GM21786 (cell line): ENCODE data around the gene RCOR1.
"Not testable (repeated sequence)": the region's sequence is repeated elsewhere in the genome, so short reads cannot be mapped to it uniquely, and the experiment has no call there.

Experiments used
- ATAC-seq: cut with Tn5 transposase; IDR thresholded peaks from one replicate; pipeline ENCODE4 v1.9.1; 2021; ENCODE audit not compliant: unreplicated experiment

The RCOR1 gene

DNA sequence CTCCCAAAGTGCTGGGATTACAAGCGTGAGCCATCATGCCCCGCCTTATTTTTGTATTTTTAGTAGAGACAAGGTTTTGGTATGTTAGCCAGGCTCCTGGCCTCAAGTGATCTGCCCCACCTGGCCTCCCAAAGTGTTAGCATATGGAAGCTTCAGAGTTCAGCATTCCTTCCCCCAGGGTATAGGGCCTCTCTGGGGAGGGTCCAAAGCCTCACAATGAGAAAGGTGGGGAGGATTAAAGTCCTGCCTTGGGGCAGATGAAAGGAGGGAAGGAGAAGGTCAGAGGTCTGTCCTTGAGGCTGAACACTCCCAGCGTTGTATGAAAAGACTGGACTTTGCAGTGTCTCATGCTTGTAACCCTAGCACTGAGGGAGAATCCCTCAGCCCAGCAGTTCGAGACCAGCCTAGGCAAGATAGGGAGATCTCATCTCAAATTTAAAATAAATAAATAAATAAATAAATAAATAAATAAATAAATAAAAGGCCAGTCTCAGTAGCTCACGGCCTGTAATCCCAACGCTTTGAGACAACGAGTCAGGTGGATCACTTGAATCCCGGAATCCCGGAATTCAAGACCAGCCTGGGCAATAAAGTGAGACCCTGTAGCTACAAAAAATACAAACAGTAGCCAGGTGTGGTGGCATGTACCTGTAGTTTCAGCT is 22.0 kb upstream of the RCOR1 start:
- ATAC-seq = no peak

DNA sequence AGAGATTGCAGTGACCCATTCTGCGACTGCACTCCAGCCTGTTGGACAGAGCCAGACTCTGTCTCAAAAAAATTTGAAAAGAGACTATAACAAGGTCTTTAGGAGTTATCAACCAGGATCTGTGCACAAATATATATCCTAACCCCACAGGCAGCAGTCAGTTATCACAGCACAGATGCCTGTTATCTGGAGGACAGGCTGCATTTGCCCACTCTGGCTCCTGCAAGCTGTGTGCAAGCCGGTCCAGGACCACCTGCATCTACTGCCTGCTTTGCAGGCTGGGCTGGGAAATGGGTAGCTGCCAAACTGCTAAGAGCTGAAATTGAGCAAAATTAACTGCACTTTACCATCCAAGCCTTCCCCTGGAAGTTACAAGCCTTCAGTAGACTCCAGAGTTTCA is 21.4 kb upstream of the RCOR1 start:
- no peak for ATAC-seq

DNA sequence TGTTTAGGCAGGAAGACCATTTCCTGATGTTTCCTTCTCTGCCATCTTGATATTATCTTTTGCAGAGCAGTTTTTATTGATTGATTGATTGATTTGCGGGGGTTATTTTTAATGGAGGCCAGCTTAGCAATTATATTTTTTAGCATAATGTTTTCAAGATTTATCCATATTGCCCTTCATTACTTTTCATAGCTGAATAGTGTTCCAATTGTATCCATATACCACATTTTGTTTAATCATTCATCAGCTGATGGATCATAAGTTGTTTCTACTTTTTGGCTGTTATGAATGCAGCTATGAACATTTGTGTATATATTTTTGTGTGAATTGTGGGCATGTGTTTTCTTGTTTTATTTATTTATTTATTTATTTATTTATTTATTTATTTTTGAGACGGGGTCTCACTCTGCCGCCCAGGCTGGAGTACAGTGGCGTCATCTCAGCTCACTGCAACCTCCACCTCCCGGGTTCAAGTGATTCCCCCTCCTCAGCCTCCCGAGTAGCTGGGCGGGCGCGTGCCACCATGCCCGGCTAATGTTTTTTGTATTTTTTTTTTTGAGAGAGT is 20.9 kb upstream of the RCOR1 start:
- no peak for ATAC-seq

DNA sequence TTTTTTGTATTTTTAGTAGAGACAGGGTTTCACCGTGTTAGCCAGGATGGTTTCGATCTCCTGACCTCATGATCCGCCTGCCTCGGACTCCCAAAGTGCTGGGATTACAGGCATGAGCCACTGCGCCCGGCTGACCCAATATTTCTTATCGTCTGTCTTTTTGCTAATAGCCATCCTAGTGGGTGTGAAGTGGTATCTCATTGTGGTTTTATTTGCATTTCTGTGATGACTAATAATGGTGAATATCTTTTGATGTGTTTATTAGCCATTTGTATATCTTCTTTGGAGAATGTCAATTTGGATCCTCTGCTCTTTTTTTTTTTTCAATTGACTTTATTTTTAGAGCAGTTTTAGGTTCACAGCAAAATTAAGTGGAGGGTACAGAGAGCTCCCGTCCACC is 19.3 kb upstream of the RCOR1 start:
- ATAC-seq = not testable (repeated sequence)

DNA sequence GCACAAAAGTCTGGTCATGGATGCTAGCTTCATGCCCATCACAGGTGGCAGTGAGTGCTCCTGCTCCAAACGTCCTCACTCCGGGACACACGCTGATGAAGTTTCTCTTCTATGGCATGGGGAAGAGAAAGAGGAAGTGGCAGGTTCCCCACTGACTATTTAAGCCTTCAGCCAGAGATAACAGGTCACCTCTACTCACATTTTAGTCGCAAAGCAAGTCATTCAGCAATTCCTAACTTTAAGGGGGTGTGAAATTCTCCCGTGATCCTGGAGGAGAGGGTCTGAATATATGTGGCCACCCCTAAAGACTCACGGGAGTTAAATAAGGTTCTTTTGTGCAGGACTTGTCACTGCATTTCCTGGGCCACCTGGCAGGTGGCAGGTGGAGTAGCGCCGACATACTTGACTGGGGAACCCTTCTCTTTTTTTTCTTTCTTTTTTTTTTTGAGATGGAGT is 18.8 kb upstream of the RCOR1 start:
- no peak for ATAC-seq

DNA sequence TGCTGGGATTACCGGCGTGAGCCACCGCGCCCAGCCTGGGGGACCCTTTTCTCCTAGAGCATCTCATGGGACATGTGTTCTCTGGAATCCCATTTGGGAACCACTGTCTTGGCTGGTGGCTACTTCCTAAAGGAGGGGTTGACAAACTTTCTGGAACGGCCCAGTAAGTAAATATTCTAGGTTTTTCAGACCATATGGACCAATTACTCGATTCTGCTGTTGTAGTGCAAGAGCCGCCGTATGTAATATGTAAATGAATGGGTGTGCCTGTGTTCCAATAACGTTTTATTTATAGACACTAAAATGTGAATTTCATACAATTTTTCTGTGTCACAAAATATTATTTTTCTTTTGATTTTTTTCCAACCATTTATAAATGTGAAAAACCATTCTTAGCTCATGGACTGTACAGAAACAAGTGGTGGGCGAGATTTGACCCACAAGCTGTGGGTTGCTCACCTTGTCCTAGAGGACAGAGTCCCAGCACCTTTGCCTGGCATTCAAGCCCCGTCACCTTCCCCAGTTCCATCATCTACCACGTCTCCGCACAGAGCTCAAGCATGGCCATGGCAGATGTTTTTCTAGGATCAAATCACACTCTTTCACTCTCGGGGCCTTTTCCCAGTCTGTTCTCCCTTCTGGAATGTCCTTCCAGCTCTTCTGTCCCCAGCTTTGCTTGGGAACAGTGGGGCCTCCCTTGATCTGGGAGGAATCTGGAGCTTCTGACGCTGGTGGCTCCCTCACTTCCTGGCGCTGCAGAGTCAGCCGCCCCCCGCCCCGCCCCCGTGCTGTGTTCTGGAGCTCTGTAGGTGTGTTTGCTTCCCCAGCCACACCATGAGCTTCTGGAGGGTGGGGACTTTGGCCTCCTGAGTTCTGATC is 17.9 kb upstream of the RCOR1 start:
- ATAC-seq = no peak

DNA sequence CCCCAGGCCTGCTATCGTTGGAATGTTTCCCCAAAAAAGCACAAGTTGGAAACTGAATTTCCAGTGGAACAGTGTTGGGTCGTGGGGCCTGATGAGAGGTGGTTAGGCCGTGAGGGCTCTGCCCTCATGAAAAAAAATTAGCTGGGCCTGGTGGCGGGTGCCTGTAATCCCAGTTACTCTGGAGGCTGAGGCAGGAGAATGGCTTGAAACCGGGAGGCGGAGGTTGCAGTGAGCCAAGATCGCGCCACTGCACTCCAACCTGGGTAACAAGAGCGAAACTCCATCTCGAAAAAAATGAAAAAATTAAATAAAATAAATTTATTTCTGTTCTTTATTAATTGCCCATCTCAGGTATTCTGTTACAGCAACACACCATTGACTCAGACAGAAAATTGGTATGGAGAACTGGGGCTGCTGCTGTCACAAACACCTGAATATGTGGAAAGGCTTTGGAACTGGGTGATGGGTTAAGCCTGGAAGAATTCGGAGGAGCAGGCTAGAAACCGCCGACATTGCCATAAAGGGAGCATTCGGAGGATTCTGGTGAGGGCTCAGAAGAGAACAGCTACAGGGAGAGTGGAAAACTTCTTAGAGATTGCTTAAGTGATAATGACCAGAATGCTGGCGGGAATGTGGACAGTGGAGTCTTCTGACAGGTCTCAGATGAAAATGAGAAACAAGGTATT is 17.1 kb upstream of the RCOR1 start:
- no peak for ATAC-seq

DNA sequence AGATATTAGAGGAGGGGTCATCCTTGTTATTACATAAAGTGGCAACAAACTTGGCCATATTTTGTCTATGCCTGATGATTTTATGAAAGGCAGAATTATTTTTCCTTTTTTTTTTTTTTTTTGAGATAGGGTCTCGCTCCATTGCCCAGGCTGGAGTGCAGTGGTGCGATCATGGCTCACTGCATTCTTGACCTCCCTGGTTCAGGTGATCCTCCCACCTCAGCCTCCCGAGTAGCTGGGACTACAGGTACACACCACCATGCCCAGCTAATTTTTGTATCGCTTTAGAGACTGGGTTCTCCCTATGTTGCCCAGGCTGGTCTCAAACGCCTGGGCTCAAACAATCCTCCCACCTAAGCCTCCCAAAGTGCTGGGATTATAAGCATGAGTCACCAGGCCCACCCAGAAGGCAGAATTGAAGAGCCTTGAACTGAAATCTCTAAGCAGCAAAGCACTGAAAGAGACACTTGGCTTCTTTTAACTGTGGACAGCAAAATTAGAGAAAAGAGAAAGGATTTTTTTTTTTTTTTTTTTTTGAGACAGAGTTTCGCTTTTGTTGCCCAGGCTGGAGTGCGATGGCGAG is 16.5 kb upstream of the RCOR1 start:
- ATAC-seq = not testable (repeated sequence)

DNA sequence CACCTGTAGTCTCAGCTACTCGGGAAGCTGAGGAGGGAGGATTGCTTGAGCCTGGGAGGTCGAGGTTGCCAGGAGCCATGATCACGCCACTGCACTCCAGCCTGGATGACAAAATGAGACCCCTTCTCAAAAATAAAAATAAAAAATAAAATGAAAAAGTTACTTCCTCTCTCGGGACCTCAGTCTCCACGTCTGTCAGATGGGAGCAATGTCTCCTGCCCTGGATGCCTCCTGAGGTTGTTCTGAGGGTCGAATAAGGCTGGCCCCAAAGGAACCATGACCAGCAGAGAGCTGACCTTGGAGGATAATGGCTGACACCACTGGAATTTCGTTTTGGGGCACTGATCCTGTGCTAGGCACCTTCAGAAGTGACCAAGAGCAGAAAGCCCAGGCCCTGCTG is 13.6 kb upstream of the RCOR1 start:
- ATAC-seq = no peak

DNA sequence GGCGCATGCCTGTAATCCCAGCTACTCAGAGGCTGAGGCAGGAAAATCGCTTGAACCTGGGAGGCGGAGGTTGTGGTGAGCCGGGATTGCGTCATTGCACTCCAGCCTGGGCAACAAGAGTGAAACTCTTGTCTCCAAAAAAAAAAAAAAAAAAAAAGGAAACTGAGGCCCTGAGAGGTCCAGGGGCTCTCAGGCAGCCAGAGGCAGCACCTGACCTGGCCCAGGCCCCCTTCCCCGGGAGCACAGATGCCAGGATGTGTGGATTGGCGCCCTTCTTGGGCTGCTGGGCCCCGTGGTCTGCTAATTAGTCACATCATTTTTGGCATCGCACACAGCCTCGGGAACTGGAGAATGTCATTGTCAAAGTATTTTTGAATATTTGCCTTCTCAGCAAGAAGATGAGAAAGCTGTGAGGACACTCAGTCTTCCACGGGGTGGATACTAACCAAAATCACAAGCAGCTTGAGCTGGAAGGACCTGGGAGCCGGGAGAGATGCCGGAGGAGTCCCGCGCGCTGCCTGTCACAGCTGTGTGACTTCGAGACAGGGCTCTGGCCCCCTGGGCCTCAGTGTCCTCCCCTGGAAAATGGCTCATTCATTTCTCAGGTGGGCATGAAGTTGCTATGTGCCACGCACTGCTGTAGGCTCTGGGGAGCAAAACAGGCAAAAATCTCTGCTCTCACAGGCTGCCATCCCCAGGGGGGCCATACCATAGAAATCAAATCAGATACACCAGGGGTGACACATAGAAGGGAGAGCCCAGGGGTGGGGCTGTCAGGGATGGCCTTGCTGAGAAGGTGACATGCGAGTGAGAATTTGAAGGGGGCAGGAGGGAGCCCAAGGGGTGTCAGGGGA is 12.5 kb upstream of the RCOR1 start:
- ATAC-seq = no peak

DNA sequence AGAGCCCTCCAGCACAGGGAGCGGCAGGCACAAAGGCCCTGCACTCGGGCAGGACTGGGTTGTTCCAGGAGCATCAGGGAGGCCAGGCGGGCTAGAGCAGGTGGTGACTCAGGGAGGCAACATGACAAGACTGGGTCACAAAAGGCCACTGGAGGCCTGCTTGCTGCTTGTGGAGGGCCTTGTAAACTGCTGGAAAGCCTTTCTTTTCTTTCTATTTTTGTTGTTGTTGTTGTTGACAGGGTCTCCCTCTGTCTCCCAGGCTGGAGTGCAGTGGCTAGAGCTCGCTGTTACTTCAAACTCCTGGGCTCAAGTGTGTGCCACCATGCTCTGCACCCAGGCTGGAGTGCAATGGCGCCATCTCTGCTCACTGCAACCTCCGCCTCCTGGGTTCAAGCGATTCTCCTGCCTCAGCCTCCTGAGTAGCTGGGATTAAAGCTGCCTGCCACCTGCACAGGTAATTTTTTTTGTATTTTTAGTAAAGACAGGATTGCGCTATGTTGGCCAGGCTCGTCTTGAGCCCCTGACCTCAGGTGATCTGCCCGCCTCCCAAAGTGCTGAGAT is 11.8 kb upstream of the RCOR1 start:
- no peak for ATAC-seq

DNA sequence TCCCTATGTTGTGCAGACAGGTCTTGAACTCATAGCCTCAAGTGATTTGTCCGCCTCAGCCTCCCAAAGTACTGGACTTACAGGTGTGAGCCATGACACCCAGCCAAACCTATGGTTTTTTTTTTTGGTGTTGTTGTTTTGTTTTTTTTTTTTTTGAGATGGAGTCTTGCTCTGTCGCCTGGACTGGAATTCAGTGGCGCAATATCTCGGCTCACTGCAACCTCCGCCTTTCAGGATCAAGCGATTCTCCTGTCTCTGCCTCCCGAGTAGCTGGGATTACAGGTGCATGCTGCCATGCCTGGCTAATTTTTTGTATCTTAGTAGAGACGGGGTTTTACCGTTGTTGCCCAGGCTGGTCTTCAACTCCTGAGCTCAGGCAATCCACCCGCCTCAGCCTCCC is 11.3 kb upstream of the RCOR1 start:
- ATAC-seq = no peak

DNA sequence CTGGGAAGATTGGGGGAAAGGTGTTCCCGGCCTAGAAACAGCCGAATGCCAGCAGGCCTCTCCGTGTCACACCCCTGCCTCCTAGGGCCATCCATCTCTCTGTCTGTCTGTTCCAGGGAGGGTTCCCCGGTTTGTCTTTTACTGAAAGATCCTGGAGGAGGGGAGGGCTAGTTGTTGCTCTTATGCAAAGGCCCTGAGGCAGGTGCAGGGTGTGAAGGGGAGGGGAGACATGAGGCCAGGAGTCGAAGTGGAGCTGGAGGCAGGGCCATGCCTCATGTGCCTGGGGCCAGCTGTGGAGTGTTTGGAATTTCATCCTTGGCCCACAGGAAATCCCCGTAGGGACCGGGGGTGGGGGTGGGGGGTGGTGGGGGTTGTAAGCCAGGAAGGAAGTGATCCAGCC is 8.7 kb upstream of the RCOR1 start:
- ATAC-seq = no peak

DNA sequence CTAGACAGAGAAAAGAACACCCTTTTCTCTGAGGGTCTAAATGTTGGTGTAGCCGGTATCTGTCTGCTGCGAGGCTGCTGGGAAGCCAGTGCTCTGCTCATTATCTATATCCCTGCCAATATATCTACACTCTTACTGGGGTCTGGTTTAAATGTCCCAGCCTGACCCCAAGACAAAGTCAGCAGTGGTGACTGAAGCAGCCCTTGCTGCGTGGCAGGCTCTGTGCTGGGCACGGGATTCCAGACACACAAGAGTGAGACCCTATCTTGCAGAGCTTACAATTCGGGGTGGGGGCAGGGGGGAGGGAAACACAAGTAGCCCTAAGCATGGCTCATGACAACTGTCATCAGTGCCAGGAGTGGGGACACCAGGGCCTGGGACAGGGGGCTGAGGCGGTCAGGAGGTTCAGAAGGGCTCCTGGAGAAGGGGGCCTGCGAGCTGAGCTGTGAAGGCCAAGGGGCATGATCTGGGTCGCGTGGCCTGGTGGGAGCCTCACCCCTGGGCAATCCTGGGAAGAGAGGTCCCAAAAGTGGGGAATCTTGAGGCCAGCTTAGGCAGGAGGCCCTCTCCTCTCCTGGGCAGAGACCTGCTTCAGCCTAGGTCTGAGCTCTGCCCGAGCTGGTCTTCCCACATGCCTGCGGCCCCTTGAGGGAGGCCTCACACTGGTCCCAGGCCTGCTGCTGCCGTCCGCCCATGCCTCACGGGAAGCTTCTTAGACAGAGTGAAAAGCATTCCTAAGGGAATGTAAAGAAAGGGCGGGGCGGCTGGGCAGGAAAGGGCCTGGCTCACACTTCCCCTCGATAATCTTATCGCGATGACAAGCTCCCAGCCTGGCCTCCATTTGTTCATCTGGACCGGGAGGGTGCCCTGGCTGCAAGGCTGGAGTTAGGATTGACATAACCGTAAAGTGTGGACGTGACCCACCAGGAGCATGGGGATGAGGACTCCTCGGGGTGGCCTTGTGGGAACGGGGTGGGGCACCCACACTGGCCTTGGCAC is 7.3 kb upstream of the RCOR1 start:
- ATAC-seq = no peak

DNA sequence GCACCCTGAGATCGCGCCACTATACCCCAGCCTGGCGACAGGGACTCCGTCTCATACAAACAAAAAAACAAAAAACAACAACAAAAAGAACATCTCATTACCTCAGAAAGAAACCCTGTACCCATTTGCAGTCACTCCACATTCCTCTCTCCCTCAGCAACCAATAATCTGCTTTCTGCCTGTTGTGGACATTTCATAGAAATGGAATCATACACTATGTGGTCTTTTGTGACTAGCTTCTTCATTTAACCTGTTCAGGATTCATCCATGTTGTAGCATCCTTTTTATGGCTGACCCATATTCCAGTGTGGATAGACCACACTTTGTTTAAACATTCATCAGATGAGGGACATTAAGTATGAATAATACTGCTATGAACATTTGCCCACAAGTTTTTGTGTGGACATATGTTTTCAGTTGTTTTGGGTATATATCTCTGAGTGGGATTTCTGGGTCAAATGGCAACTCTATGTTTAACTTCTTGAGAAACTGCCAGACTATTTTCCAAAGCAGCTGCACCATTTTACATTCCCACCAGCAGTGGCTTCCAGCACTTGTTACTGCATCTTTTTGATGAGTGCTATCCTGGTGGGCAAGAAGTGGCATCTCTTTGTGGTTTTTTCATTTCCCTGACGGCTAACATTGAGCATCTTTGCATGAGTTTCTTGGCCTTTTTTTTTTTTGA is 5.9 kb upstream of the RCOR1 start:
- ATAC-seq = no peak

DNA sequence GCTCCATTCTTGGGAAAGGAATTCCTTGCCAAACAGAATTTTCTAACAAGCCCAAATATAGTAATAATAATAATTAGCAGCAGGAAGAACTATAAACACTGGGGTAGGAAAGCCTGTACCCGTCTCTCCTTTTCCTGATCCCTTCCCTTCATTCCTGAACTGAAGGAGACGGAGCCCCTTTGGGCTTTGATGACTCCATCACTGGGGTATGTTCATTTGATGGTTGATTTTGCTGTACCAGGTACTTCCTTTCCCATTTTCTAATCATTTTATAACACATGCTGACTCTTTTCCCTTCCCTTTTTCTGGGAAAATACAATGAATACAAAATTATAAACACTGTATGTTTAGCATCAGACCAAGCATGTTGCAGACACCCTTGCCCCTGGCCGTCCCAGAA is 3.6 kb upstream of the RCOR1 start:
- ATAC-seq = no peak

DNA sequence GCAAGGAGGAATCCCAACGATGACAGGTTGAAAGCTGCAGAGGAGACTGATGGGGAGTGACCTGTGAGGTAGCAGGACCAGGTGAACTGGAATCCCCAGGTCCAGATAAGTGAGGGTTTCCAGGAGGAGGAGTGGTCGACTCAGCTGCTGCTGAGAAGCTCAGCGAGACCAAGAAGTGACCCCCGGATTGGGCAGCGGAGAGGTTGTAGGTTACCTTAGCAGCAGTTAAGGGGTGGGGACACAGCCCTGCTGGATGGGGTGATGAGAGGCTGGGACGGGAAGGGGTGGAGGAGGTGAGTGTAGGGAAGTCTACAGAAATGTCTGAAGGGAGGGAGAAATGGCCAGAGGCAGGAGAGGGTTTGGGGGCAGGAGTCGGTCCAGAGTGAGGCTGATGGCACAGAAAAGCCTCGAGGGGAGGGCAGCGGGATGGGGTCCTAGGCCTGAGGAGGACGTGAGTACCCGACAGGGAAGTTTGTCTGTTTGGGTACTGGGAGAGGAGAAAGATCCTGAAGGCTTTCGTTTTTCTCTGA is 2.6 kb upstream of the RCOR1 start:
- no peak for ATAC-seq

DNA sequence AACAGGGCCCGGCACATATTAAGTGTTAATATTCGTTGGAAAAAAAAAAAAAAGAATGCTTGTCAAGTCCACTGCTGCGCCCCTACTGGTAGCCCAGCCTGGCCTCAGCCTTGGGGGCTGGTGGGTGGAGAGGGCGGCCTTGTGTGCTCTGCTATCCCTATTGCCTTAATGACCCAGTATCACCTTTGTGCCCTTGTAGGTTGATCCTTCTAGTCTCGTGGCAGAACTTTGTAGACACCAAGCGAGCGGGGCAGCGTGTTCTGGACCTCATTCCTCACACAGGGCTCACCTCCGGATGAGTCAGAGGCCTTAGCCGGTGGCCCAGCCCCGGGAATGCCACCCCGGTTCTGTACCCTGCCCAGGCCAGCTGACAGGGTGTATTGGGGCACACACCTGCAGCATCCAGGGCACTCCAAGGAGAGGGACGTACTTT is 1.8 kb upstream of the RCOR1 start:
- ATAC-seq = no peak
